Fibroblast of the aortic adventitia (primary cell): ENCODE data around the gene PARD3B. TPM values are rescaled to one million over a fixed set of nuclear protein-coding genes. Genes with fewer than 3 reads are reported as not detected.

Experiments
- DNase-seq: peaks from one replicate; pipeline ENCODE4 v3.0.0-alpha.2; 2010; ENCODE audit warnings: low read depth
- H3K4me3 ChIP-seq: 2 replicates; pipeline ENCODE4 v1.5.1; 2011; ENCODE audit warnings: low read depth, mild to moderate bottlenecking, control low read depth, low read length, moderate library complexity
- CTCF ChIP-seq: IDR thresholded peaks from 2 replicates; pipeline ENCODE4 v1.5.1; 2011; ENCODE audit warnings: mild to moderate bottlenecking, low read length, control low read depth, inconsistent platforms; ENCODE audit not compliant: insufficient read depth
- total RNA-seq: library from RNA; depleted of rRNA; stranded (reverse); fragments of >200 nt; gene quantifications from 2 replicates; pipeline ENCODE4 v1.2.3, GENCODE V29; 2012; ENCODE audit warnings: low replicate concordance

Gene PARD3B
- total RNA-seq, 1 donor, result 15.9 TPM

DNA sequence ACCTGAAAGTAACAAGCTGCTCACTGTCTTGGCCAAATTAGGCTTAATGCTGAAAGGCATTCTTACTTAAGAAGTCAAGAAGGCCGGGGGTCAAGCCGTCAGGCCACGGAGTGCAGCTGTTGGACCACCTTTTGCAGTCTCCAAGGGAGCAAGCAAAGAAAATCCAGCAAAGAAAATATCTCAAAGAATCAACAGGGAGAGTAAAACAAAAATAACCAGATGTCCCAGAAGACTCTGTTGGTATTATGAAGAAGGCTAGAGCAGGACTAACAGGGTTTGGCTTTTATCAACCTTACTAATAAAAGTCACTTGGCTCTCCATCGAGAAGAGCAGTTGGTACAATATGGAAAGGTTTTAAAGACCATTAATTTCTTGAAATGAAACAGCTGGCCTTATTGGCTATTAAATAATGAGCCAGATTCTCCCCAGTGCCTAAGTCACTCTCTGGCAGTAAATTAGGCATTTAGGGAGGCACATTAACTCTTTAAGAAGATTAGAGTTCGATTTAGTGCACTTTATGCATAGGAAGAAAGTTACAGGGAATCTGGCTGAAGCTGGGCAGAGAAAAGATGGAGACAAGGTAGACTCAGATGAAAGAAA is 1026.2 kb downstream of the PARD3B start:
- H3K4me3 ChIP-seq, result no peak overlapping the region
- TF ChIP-seq CTCF, result no peak
- no peak for DNase-seq

GRCh38 chr2:205574001-205574400 is 1028.7 kb downstream of the PARD3B start:
- no peak for DNase-seq
- TF ChIP-seq CTCF, result no peak
- no peak overlapping the region for H3K4me3 ChIP-seq

DNA sequence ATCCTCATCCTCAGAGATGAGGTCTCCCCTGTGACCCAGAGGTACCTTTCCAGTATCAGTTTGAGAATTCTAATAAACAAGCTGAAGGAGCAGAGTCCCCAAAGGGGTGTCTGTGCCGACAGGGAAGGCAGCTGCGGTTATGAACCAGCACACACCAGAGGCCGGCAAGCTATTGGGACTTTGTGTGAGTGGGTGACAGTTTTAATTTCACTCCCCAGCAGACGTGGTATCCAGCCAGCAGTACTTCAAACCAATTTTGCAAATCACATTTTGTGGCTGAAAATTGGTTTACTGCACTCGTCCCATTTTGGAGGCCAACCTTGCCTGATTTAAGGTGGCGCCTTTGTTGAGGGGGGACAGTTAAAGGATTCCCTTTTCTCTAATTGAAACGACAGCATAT is 1034.1 kb downstream of the PARD3B start:
- no peak for DNase-seq
- TF ChIP-seq CTCF, result no peak
- no peak overlapping the region for H3K4me3 ChIP-seq

DNA sequence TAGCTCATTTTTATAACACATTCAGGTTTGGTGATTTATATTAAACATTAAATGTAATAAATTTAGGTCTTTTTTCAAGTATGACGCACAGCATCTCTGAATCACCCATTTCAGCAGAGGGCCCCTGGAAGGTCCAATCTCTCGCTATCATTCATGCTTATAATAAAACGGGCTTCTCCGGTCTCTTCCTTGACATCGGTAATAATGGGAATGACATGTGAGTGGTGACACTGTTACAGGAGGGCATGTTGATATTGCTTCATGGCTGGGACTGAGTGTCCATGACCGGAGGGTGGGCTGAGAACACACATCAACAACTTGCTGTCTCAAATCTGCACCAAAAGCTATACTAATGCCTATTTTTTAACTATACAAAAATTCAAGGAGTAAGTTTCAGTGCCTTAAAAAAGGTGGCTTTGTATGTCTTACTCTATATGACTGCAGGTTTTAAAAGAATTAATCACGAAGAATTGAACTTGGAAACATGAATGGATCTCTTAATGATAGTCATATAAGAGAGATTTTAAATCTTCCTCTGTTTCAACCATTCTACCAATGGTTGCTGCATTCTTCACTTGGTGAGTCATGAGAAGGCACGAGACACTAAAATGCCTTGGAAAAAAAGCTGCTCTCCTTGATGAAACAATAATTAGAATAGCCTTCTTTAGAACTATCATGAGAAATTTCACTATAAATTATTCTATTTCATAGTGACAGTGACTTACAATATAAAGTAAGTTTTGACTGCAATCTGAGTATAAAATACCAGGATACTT is 1035.1 kb downstream of the PARD3B start:
- peak; percentile 28 for DNase-seq
- no peak overlapping the region for H3K4me3 ChIP-seq
- no peak for TF ChIP-seq CTCF

DNA sequence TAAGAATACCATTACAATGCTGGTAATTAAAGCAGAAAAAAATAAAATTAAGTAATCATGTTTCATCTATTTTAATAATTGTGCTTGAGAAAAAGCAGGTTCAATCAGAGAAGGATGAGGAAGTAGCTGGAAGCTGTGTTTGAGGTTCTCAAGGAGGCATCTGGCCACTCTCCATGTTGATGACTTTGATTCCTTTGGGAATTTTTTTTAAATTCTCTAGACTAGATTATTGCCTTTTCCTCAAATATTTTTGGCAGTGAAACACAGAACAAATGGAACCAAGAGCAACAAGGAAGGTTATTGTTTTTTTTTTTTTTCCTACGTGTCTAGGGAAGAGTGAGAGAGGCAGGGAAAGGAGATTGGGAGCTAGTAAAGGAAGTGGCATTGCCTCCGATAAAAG is 1037.1 kb downstream of the PARD3B start:
- H3K4me3 ChIP-seq, result no peak overlapping the region
- TF ChIP-seq CTCF, result no peak
- no peak for DNase-seq

DNA sequence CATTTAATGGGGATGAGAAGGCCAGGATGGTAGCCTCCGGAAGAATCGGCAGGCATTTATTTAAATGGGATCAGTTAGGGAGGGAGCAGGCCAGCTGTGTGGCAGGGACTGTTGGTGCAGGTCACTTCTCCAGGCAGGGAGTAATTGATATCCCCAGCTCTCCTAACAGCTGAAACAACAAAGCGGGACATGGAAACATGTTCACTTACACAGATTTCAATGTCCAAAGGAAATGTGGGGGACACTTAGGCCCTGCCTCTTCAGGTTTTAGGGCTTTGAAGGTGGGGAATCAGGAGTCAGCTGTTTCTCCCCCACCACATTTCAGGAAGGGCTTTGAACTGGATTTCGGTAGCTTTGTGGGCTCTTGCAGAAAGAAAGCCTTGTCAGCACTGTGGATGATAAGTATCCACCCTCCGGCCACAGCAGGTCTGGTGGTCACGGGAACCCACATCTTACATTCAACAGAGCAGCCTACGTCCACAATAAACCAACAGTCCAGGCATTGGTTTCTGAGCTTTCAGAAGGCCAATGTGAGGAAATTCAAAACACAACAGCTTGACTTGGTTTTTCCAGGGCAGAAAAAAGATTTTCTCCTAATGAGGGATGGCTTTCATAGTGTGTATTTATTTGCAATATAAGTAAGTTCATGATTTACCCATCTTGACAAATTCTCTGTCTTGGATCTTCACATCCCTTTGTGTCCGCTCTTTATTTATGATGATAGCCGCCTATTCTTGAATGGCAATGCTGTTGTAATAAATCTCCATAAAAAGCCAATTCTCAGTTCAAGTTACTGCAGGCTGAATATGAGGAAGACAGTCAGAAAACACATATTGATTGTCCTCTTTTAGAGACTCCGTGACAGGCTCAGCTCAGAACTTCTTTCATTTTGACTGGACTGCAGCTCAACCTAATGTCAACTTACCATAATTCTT is 1040.4 kb downstream of the PARD3B start:
- no peak for DNase-seq
- TF ChIP-seq CTCF, result no peak
- no peak overlapping the region for H3K4me3 ChIP-seq
